ENCODE measurements around the gene BEND3. TPM values are rescaled to one million over a fixed set of nuclear protein-coding genes. Genes with fewer than 3 reads are reported as not detected.

BEND3 gene
- total RNA-seq, 6 donors from 2014 or later: 2.1 to 5.8 (median 3.1) TPM

- TF ChIP-seq, protein P1, sequence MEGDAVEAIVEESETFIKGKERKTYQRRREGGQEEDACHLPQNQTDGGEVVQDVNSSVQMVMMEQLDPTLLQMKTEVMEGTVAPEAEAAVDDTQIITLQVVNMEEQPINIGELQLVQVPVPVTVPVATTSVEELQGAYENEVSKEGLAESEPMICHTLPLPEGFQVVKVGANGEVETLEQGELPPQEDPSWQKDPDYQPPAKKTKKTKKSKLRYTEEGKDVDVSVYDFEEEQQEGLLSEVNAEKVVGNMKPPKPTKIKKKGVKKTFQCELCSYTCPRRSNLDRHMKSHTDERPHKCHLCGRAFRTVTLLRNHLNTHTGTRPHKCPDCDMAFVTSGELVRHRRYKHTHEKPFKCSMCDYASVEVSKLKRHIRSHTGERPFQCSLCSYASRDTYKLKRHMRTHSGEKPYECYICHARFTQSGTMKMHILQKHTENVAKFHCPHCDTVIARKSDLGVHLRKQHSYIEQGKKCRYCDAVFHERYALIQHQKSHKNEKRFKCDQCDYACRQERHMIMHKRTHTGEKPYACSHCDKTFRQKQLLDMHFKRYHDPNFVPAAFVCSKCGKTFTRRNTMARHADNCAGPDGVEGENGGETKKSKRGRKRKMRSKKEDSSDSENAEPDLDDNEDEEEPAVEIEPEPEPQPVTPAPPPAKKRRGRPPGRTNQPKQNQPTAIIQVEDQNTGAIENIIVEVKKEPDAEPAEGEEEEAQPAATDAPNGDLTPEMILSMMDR (IDR thresholded peaks at IDR 0.05): no peak
- TF ChIP-seq POLR2A (IDR thresholded peaks at IDR 0.05) (no peak), POLR2AphosphoS5 (IDR thresholded peaks at IDR 0.05) (no peak)
- 75 to 79% methylated on average over 9 of the region's 9 CpGs for WGBS, 2 donors
- no peak for ATAC-seq (ENCODE audit: low FRiP score in 2 of 2)
These were observed 48.3 kb downstream of the BEND3 start for GRCh38 chr6:107066697-107067659.

DNA sequence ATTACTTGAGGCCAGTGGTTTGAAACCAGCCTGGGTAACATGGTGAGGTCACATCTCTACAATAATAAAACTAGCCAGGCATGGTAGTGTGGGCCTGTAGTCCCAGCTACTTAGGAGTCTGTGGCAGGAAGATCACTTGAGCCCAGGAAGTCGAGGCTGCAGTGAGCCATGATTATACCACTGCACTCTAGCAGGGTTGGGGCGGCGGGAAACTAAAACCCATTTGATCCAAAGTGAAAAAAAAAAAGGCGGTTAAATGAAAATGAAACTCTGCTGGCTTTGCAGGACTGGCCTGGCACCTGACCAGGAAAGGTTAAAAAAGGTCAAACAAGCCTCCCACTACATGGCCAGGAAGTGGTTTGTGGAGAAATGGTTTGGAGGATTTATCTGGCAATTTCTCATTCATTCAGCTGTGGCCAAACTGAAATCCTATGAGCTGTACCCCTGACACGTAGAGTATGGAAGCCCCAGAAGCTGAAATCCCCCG lies 50.7 kb downstream of the BEND3 start:
- peak in 1 of 2 donors; percentile 42 for DNase-seq
- ATAC-seq (ENCODE audit: low FRiP score in 2 of 2): peak in 1 of 2 donors; percentile 43
- H3K9me3 ChIP-seq: no peaks in the 10 kb centered on the region
- no peak for TF ChIP-seq POLR2AphosphoS5 (IDR thresholded peaks at IDR 0.05)
- TF ChIP-seq POLR2A (IDR thresholded peaks at IDR 0.05): no peak
- TF ChIP-seq, protein P1 (IDR thresholded peaks at IDR 0.05): no peak
- no peak for TF ChIP-seq EP300 (IDR thresholded peaks at IDR 0.05)
- no peak overlapping the region for H3K4me3 ChIP-seq
- no peak overlapping the region for H3K27ac ChIP-seq
- H3K4me1 ChIP-seq: peaks cover 8 to 10% (median 9%) of the 10 kb centered on the region in 4 donors
- H3K36me3 ChIP-seq: peaks cover 0 to 9% (median 3%) of the 10 kb centered on the region in 4 donors
- no peaks in the 10 kb centered on the region for H3K27me3 ChIP-seq
- 13% methylated on average over 6 of the region's 6 CpGs for WGBS, 2 donors

More at GRCh38 chr6:107066697-107067659, 48.3 kb downstream of the BEND3 start:
- Histone ChIP-seq H3K4me1 (peaks cover 7 to 10% (median 8%) of the 10 kb centered on the region in 4 donors), H3K27me3 (no peaks in the 10 kb centered on the region), H3K36me3 (peaks cover 0 to 20% (median 10%) of the 10 kb centered on the region in 4 donors), H3K27ac (no peak overlapping the region), H3K9me3 (no peaks in the 10 kb centered on the region), H3K4me3 (no peak overlapping the region)
- no peak for DNase-seq

DNA sequence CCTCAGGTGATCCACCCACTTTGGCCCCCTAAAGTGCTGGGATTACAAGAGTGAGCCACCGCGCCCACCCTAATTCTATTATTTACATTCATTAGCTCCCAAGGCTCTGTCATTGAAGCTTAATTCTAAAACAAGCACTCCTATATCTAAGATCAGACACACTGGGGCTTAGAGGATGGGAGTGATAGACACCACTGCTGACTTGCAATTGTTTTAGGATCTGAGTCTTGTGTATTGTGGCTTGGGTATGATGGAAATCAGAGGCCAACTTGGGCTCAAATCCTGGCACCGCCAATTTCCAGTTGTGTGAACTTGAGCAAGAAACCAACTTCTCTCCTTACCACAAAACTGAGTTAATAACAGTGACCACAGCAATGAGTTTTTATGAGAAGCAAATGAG lies 52.6 kb downstream of the BEND3 start:
- no peaks in the 10 kb centered on the region for H3K36me3 ChIP-seq
- ATAC-seq (ENCODE audit: low FRiP score in 2 of 2) (no peak), DNase-seq (no peak)
- 91 to 92% methylated on average over 3 of the region's 3 CpGs for WGBS, 2 donors
- H3K4me1 ChIP-seq: peaks cover 8 to 10% (median 9%) of the 10 kb centered on the region in 4 donors
- no peaks in the 10 kb centered on the region for H3K9me3 ChIP-seq
- H3K4me3 ChIP-seq: no peak overlapping the region
- no peaks in the 10 kb centered on the region for H3K27me3 ChIP-seq
- no peak overlapping the region for H3K27ac ChIP-seq
- TF ChIP-seq EP300 (IDR thresholded peaks at IDR 0.05) (no peak), POLR2A (IDR thresholded peaks at IDR 0.05) (no peak), POLR2AphosphoS5 (IDR thresholded peaks at IDR 0.05) (no peak)
- TF ChIP-seq, protein P1 (IDR thresholded peaks at IDR 0.05): no peak

DNA sequence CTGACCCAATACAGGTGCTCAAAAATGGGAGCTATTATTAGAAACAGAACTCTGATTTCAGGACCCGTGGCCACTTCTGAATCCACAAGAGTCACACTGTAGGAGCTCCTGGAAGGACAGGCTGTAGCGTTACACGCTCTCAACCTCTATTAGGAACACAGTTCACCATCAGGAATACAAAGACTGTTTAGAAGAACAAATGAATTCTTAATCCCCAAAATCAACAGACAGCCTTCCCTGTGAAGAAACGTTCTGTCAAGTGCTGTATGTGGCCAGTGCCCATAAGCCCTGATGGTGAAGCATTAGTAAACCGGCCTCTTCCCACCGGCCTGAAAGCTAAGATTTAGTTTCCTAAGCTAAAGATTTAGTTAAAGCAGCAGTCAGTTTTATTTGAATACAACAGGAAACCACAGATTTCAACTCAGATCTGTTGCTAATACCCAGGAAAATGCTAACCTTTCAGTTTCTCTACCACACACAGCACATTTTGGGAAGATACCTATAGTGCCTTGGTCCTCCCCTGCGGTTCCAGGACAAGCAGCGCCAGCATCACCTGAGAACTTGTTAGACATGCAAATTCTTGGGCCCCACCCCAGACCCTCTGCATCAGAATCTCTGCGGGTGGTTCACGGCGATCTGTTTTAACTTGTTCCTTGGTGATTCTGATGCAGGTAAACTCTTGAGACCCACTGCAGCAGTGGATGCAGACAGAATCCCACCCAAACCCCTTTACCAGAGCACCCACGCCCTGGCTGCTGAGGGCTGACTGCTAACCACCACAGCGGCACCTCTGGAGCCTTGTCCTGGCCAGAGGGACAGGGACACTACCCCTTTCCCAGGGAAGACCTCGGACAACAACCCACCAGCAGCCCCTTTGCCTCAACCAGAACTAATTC lies 53.9 kb downstream of the BEND3 start:
- 40 to 41% methylated on average over 12 to 14 of the region's 14 CpGs for WGBS, 2 donors
- TF ChIP-seq, protein P1 (IDR thresholded peaks at IDR 0.05): no peak
- TF ChIP-seq POLR2A (IDR thresholded peaks at IDR 0.05): no peak
- TF ChIP-seq EP300 (IDR thresholded peaks at IDR 0.05): no peak
- no peak for TF ChIP-seq POLR2AphosphoS5 (IDR thresholded peaks at IDR 0.05)
- ATAC-seq (ENCODE audit: low FRiP score in 2 of 2) (no peak), DNase-seq (no peak)
- Histone ChIP-seq H3K4me1 (peaks cover 8 to 10% (median 9%) of the 10 kb centered on the region in 4 donors), H3K36me3 (no peaks in the 10 kb centered on the region), H3K27ac (no peak overlapping the region), H3K9me3 (no peaks in the 10 kb centered on the region), H3K27me3 (no peaks in the 10 kb centered on the region), H3K4me3 (no peak overlapping the region)

Measured in upper lobe of left lung (tissue), 6 donors.